Pancreas (tissue), 10 donors: ENCODE results near the gene GZMA. TPM values are rescaled to one million over a fixed set of nuclear protein-coding genes. Genes with fewer than 3 reads are reported as not detected.

ENCODE experiments used
- ATAC-seq, 4 donors: fragments of 200-7000 bp; cut with Tn5 transposase; one replicate each; pipeline versions ENCODE4 v1.8.0 to v1.9.1; 2020; ENCODE audit warnings: mild to moderate bottlenecking in 4 of 4, moderate library complexity in 4 of 4
- DNase-seq, 6 donors: peaks; one replicate each; pipeline ENCODE4 v3.0.0-alpha.2; 2020
- FAIRE-seq: peaks from 2 replicates; lab custom pipeline; 2012; peaks lifted over from hg19 to GRCh38; lab: Jason Lieb, UNC
- H3K27ac ChIP-seq, 4 donors: fragments of 200-600 bp; sonication (generic); 1 replicate in 3 of 4; 2 replicates in 1 of 4; pipeline versions ENCODE4 v1.5.0 to v1.8.0; 2020
- H3K27me3 ChIP-seq, 4 donors: fragments of 200-600 bp; one replicate each; pipeline ENCODE4 v1.8.0; 2021
- H3K36me3 ChIP-seq, 3 donors: fragments of 200-600 bp; sonication (generic) in 1 of 3; one replicate each; pipeline versions ENCODE4 v1.5.0 to v1.8.0; 2020 to 2021
- H3K4me1 ChIP-seq, 3 donors: fragments of 200-600 bp; one replicate each; pipeline ENCODE4 v1.8.0; 2021
- H3K4me3 ChIP-seq, 4 donors: fragments of 200-600 bp; sonication (generic) in 2 of 4; one replicate each; pipeline versions ENCODE4 v1.5.0 to v1.8.0; 2020 to 2021
- H3K9me3 ChIP-seq, 4 donors: fragments of 200-600 bp; one replicate each; pipeline ENCODE4 v1.8.0; 2021
- CTCF ChIP-seq, 4 donors: fragments of 200-600 bp; sonication (generic) in 3 of 4; IDR thresholded peaks; one replicate each; pipeline versions ENCODE4 v1.5.0 to v1.8.0; 2021; ENCODE audit warnings: antibody characterized with exemption in 4 of 4
- WGBS, 2 donors: extraction: QIAGEN DNeasy Blood & Tissue Kit; methylation state at CpG; one replicate each; pipeline ENCODE4 v1.1.7; 2013; 5-methylcytosine and 5-hydroxymethylcytosine counted together
- intact Hi-C, 3 donors: fragments of 100-400 bp; cut with DNase I; formaldehyde crosslinking; loops; one replicate each; pipeline versions ENCODE4 v1.11.1 to v1.14.2; 2022
- polyA plus RNA-seq, 2 donors: library from polyadenylated mRNA; stranded (reverse); fragments of 200-250 nt; gene quantifications; one replicate each; pipeline ENCODE4 v1.2.3, GENCODE V29; 2013
- total RNA-seq, 6 donors: library from RNA; stranded (reverse); fragmentation: NEBNext Ultra II Directional in 4 of 6; extraction: Animal tissue kit (Norgen Biotek cat#: 25700) in 4 of 6; gene quantifications; one replicate each; pipeline versions ENCODE4 v1.2.1 to v1.2.4, GENCODE V29; 2021 to 2023
- donor health status: healthy with polysubstance abuse.
- donor health status: DM: no; HTN: no; CAD: no; lungs with moderate emphysema.
- donor health status: DM: no; HTN: no; CAD: no.
- donor health status: control.
- donor health status: control.
- donor health status: Bipolar disorder and iron deficiency.
- donor health status: DM: yes; HTN: yes; CAD: no.
- donor health status: DM: no; HTN: no; CAD: no.
- donor health status: DM: no; HTN: no; CAD: no.
- donor health status: DM: yes; HTN: yes; CAD: no.

GZMA gene
- total and polyA plus RNA-seq, 8 donors = 0.16 to 1.5 (median 0.84) TPM; not detected in 1

- peak in 1 of 4 donors; percentile 8 for ATAC-seq
- Histone ChIP-seq H3K4me3 (no peak overlapping the region), H3K4me1 (no peaks in the 10 kb centered on the region), H3K9me3 (no peaks in the 10 kb centered on the region), H3K36me3 (no peaks in the 10 kb centered on the region), H3K27ac (no peak overlapping the region), H3K27me3 (no peaks in the 10 kb centered on the region)
- intact Hi-C loops = loop anchor here in 2 of 3 donors (5.0 to 10.0 kb wide), 3 partner anchors 201 to 239 kb away; no protein-coding TSS in a partner anchor
- no peak for DNase-seq
- FAIRE-seq = no peak
- WGBS, 2 donors = 60 to 64% methylated on average over 8 of the region's 8 CpGs
- TF ChIP-seq CTCF (IDR thresholded peaks at IDR 0.05) = no peak
Measured at GRCh38 chr5:55146080-55146479, 43.6 kb downstream of the GZMA start.

- peak; percentile 65 to 86 (median 76) for DNase-seq
- TF ChIP-seq CTCF (IDR thresholded peaks at IDR 0.05) = peak; percentile 77 to 89 (median 82)
- H3K36me3 ChIP-seq = no peaks in the 10 kb centered on the region
- ATAC-seq = peak; percentile 91 to 100 (median 98)
- intact Hi-C loops = loop anchor here in 2 of 3 donors (5.0 to 10.0 kb wide), 3 partner anchors 202 to 239 kb away; no protein-coding TSS in a partner anchor
- H3K4me3 ChIP-seq = no peak overlapping the region
- no peak overlapping the region for H3K27ac ChIP-seq
- no peaks in the 10 kb centered on the region for H3K27me3 ChIP-seq
- no peak for FAIRE-seq
- 6 to 7% methylated on average over 11 of the region's 11 CpGs for WGBS, 2 donors
- no peaks in the 10 kb centered on the region for H3K9me3 ChIP-seq
- H3K4me1 ChIP-seq = no peaks in the 10 kb centered on the region
Measured at GRCh38 chr5:55146543-55147151, 44.2 kb downstream of the GZMA start.

GRCh38 chr5:55149308-55149795 lies 46.9 kb downstream of the GZMA start:
- Histone ChIP-seq H3K4me1 (no peaks in the 10 kb centered on the region), H3K4me3 (no peak overlapping the region), H3K27me3 (peaks cover 0 to 3% (median 0%) of the 10 kb centered on the region in 4 donors), H3K27ac (no peak overlapping the region), H3K36me3 (no peaks in the 10 kb centered on the region), H3K9me3 (no peaks in the 10 kb centered on the region)
- no peak for TF ChIP-seq CTCF (IDR thresholded peaks at IDR 0.05)
- no peak for ATAC-seq
- no peak for FAIRE-seq
- WGBS, 2 donors = 65 to 76% methylated on average over 2 of the region's 2 CpGs
- intact Hi-C loops = loop anchor here in 2 of 3 donors (5.0 to 10.0 kb wide), 3 partner anchors 205 to 242 kb away; no protein-coding TSS in a partner anchor
- DNase-seq = no peak

GRCh38 chr5:55151923-55152842 lies 49.7 kb downstream of the GZMA start:
- 52 to 55% methylated on average over 5 of the region's 5 CpGs for WGBS, 2 donors
- Histone ChIP-seq H3K4me1 (no peaks in the 10 kb centered on the region), H3K27me3 (peaks cover 0 to 5% (median 0%) of the 10 kb centered on the region in 4 donors), H3K9me3 (no peaks in the 10 kb centered on the region), H3K36me3 (no peaks in the 10 kb centered on the region), H3K27ac (no peak overlapping the region), H3K4me3 (no peak overlapping the region)
- TF ChIP-seq CTCF (IDR thresholded peaks at IDR 0.05) = no peak
- intact Hi-C loops = loop anchor here in 1 of 3 donors (10.0 kb wide), 1 partner anchor 247 kb away; no protein-coding TSS in a partner anchor
- FAIRE-seq (no peak), ATAC-seq (no peak), DNase-seq (no peak)
